Liver (tissue), 3 donors: Measurements from ENCODE around the gene SLC39A13.

Experiments used
- CTCF ChIP-seq: fragments of 150-350 bp; IDR thresholded peaks from 2 replicates; pipeline ENCODE4 v1.5.1; 2017; ENCODE audit warnings: improper control_type of control experiment, low read depth, low read length; ENCODE audit not compliant: missing input control
- MAX ChIP-seq: IDR thresholded peaks from 2 replicates; pipeline ENCODE4 v1.6.1; 2016; ENCODE audit warnings: antibody characterized with exemption
- RAD21 ChIP-seq, 2 donors: IDR thresholded peaks; 2 replicates each; pipeline ENCODE4 v1.6.1; 2016; ENCODE audit warnings: antibody characterized with exemption in 2 of 2, mild to moderate bottlenecking in 2 of 2
- REST ChIP-seq: IDR thresholded peaks from 2 replicates; pipeline ENCODE4 v1.6.1; 2016; ENCODE audit warnings: antibody characterized with exemption, mild to moderate bottlenecking
- RXRA ChIP-seq, 2 donors: IDR thresholded peaks; 2 replicates each; pipeline ENCODE4 v1.6.1; 2017 to 2018; ENCODE audit warnings: antibody characterized with exemption in 2 of 2, mild to moderate bottlenecking in 1 of 2
- SP1 ChIP-seq: IDR thresholded peaks from 2 replicates; pipeline ENCODE4 v1.6.1; 2018; ENCODE audit warnings: antibody characterized with exemption, mild to moderate bottlenecking
- TAF1 ChIP-seq: conservative IDR thresholded peaks from 2 replicates; pipeline ENCODE4 v1.6.1; 2016; ENCODE audit warnings: antibody characterized with exemption, mild to moderate bottlenecking
- ZBTB33 ChIP-seq: IDR thresholded peaks from 2 replicates; pipeline ENCODE4 v1.6.1; 2016; ENCODE audit warnings: antibody characterized with exemption
- donor health status: healthy.
- donor health status: healthy.

GRCh38 chr11:47464483-47464882 is 56.1 kb downstream of the SLC39A13 start:
- no peak for TF ChIP-seq CTCF
- no peak for TF ChIP-seq RAD21 (IDR thresholded peaks at IDR 0.05)
- TF ChIP-seq REST, result no peak
- no peak for TF ChIP-seq MAX
- no peak for TF ChIP-seq ZBTB33
- TF ChIP-seq TAF1, result no peak
- no peak for TF ChIP-seq SP1
- TF ChIP-seq RXRA (IDR thresholded peaks at IDR 0.05), result no peak
